ENCODE data around the gene POLR2J. TPM values are rescaled to one million over a fixed set of nuclear protein-coding genes. Genes with fewer than 3 reads are reported as not detected.
"Not testable (repeated sequence)": the region's sequence is repeated elsewhere in the genome, so short reads cannot be mapped to it uniquely, and the experiment has no call there.

The POLR2J gene
- 130 and 136 TPM in 2 replicates for polyA plus RNA-seq (2013)

DNA sequence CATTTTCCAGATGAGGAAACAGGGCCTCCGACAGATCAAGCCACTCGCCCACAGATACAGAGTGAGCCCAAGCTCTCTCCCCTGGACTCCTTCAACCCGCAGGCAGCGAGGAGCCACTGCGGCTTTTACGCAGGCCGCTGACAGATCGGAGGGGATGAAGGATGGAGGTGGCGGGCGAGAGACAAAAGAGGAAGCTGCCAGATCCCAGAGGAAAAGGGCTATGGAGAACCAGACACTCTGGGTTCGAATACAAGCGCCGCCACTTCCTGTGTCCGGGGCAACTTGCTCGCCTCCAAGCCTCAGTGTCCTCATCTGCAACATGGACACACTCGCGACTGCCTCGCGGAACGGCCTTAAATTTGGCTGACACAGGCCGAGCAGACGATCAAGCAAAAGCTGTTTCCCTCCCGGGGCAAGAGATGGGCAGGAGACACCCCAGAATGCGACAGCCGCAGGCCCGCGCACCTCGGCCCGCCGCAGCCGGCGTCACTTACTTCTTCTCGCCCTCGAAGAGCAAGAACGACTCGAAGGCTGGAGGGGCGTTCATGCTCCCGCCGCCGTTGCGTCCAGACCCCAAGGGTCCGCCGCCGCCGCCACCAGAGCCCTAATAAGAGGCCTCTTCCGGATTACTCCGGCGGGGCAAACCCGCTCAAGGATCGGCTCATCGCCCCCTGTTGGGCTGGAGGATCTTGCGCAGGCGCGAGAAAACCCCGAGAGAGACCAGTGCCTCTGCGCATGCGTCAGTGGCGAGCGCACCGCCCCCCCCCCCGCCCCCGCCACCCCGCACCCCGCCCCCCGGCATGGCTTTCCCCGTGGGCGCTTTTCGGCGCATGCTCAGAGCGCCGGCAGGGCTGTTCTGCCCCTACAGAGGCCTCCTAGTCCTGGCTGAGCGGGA is at the start of gene POLR2J:
POLR2J (minus strand) TSS at position 609 of the 895 bp plus-strand sequence; CDS start at position 547, 62 bp downstream.
- not testable (repeated sequence) for H3K27me3 ChIP-seq (ENCODE audit: insufficient read depth, low read length); H2BK12ac ChIP-seq (ENCODE audit: low read length); H2AK5ac ChIP-seq (ENCODE audit: low read length); H3K18ac ChIP-seq (ENCODE audit: low read length); H3K4me2 ChIP-seq (ENCODE audit: low read length); H3K4ac ChIP-seq (ENCODE audit: low read depth, low read length); H2AFZ ChIP-seq (ENCODE audit: insufficient read depth, low read length, poor library complexity); H3K27ac ChIP-seq (ENCODE audit: low read depth, low read length); H3K79me2 ChIP-seq (ENCODE audit: control insufficient read depth, insufficient read depth, low read length, poor library complexity); H3K36me3 ChIP-seq (ENCODE audit: control insufficient read depth in 1 of 2, insufficient read depth in 2 of 2, low read length in 2 of 2); H2BK120ac ChIP-seq (ENCODE audit: insufficient read depth, low read length, poor library complexity); H3K9ac ChIP-seq (ENCODE audit: low read length); H3K79me1 ChIP-seq (ENCODE audit: low read length); H4K91ac ChIP-seq (ENCODE audit: low read depth, low read length); H3K9me3 ChIP-seq (ENCODE audit: insufficient read depth, low read depth, low read length); H2BK5ac ChIP-seq (ENCODE audit: low read depth, low read length, poor library complexity); H3K14ac ChIP-seq (ENCODE audit: low read length); H4K12ac ChIP-seq (ENCODE audit: low read depth, low read length); H3K23ac ChIP-seq (ENCODE audit: low read length); H3K4me1 ChIP-seq (ENCODE audit: control insufficient read depth in 1 of 2, insufficient read depth in 2 of 2, low read length in 2 of 2)
- DNase-seq, result peak; percentile 56 to 84
- Histone ChIP-seq H4K8ac (ENCODE audit: low read depth, low read length) (peak within 1 kb of the TSS; percentile 77), H3K4me3 (ENCODE audit: low read depth, low read length) (peak within 1 kb of the TSS; percentile 67)
- no CpG with 5 or more reads among the region's 72 CpGs for WGBS (ENCODE audit: extremely low coverage, insufficient coverage, insufficient read length)

GRCh38 chr7:102527822-102528793 is 49.4 kb upstream of the POLR2J start:
- H3K27ac ChIP-seq (ENCODE audit: low read depth, low read length); H3K9ac ChIP-seq (ENCODE audit: low read length); H2BK120ac ChIP-seq (ENCODE audit: insufficient read depth, low read length, poor library complexity); H3K9me3 ChIP-seq (ENCODE audit: insufficient read depth, low read depth, low read length); H3K4me1 ChIP-seq (ENCODE audit: control insufficient read depth in 1 of 2, insufficient read depth in 2 of 2, low read length in 2 of 2); H4K8ac ChIP-seq (ENCODE audit: low read depth, low read length); H3K18ac ChIP-seq (ENCODE audit: low read length); H3K14ac ChIP-seq (ENCODE audit: low read length); H2BK12ac ChIP-seq (ENCODE audit: low read length); H2AFZ ChIP-seq (ENCODE audit: insufficient read depth, low read length, poor library complexity); H2AK5ac ChIP-seq (ENCODE audit: low read length); H3K79me1 ChIP-seq (ENCODE audit: low read length); DNase-seq; H3K79me2 ChIP-seq (ENCODE audit: control insufficient read depth, insufficient read depth, low read length, poor library complexity); H3K4me3 ChIP-seq (ENCODE audit: low read depth, low read length); H3K36me3 ChIP-seq (ENCODE audit: control insufficient read depth in 1 of 2, insufficient read depth in 2 of 2, low read length in 2 of 2); H2BK5ac ChIP-seq (ENCODE audit: low read depth, low read length, poor library complexity); H3K27me3 ChIP-seq (ENCODE audit: insufficient read depth, low read length); H3K4me2 ChIP-seq (ENCODE audit: low read length); H3K23ac ChIP-seq (ENCODE audit: low read length); H4K91ac ChIP-seq (ENCODE audit: low read depth, low read length); H3K4ac ChIP-seq (ENCODE audit: low read depth, low read length); H4K12ac ChIP-seq (ENCODE audit: low read depth, low read length): not testable (repeated sequence)
- no CpG with 5 or more reads among the region's 13 CpGs for WGBS (ENCODE audit: extremely low coverage, insufficient coverage, insufficient read length)

- not testable (repeated sequence) for H3K79me1 ChIP-seq (ENCODE audit: low read length); H3K9ac ChIP-seq (ENCODE audit: low read length); H3K18ac ChIP-seq (ENCODE audit: low read length); H3K79me2 ChIP-seq (ENCODE audit: control insufficient read depth, insufficient read depth, low read length, poor library complexity); H3K4me1 ChIP-seq (ENCODE audit: control insufficient read depth in 1 of 2, insufficient read depth in 2 of 2, low read length in 2 of 2); H3K14ac ChIP-seq (ENCODE audit: low read length); H3K36me3 ChIP-seq (ENCODE audit: control insufficient read depth in 1 of 2, insufficient read depth in 2 of 2, low read length in 2 of 2); H3K4me3 ChIP-seq (ENCODE audit: low read depth, low read length); H3K4ac ChIP-seq (ENCODE audit: low read depth, low read length); H3K27me3 ChIP-seq (ENCODE audit: insufficient read depth, low read length); H3K23ac ChIP-seq (ENCODE audit: low read length); H4K12ac ChIP-seq (ENCODE audit: low read depth, low read length); H3K27ac ChIP-seq (ENCODE audit: low read depth, low read length); H2BK12ac ChIP-seq (ENCODE audit: low read length); H2AFZ ChIP-seq (ENCODE audit: insufficient read depth, low read length, poor library complexity); DNase-seq; H4K8ac ChIP-seq (ENCODE audit: low read depth, low read length); H3K9me3 ChIP-seq (ENCODE audit: insufficient read depth, low read depth, low read length); H3K4me2 ChIP-seq (ENCODE audit: low read length); H4K91ac ChIP-seq (ENCODE audit: low read depth, low read length); H2BK120ac ChIP-seq (ENCODE audit: insufficient read depth, low read length, poor library complexity); H2AK5ac ChIP-seq (ENCODE audit: low read length); H2BK5ac ChIP-seq (ENCODE audit: low read depth, low read length, poor library complexity)
- no CpG with 5 or more reads among the region's 8 CpGs for WGBS (ENCODE audit: extremely low coverage, insufficient coverage, insufficient read length)
Measured at GRCh38 chr7:102527182-102527581, 48.5 kb upstream of the POLR2J start.

- not testable (repeated sequence) for H3K9ac ChIP-seq (ENCODE audit: low read length); H3K4me3 ChIP-seq (ENCODE audit: low read depth, low read length); H3K18ac ChIP-seq (ENCODE audit: low read length); H4K12ac ChIP-seq (ENCODE audit: low read depth, low read length); H2BK120ac ChIP-seq (ENCODE audit: insufficient read depth, low read length, poor library complexity); H4K8ac ChIP-seq (ENCODE audit: low read depth, low read length); H3K4ac ChIP-seq (ENCODE audit: low read depth, low read length); H3K9me3 ChIP-seq (ENCODE audit: insufficient read depth, low read depth, low read length); H2AK5ac ChIP-seq (ENCODE audit: low read length); H3K23ac ChIP-seq (ENCODE audit: low read length); H2BK5ac ChIP-seq (ENCODE audit: low read depth, low read length, poor library complexity); DNase-seq; H3K4me1 ChIP-seq (ENCODE audit: control insufficient read depth in 1 of 2, insufficient read depth in 2 of 2, low read length in 2 of 2); H3K27me3 ChIP-seq (ENCODE audit: insufficient read depth, low read length); H2AFZ ChIP-seq (ENCODE audit: insufficient read depth, low read length, poor library complexity); H2BK12ac ChIP-seq (ENCODE audit: low read length); H4K91ac ChIP-seq (ENCODE audit: low read depth, low read length); H3K4me2 ChIP-seq (ENCODE audit: low read length); H3K27ac ChIP-seq (ENCODE audit: low read depth, low read length); H3K36me3 ChIP-seq (ENCODE audit: control insufficient read depth in 1 of 2, insufficient read depth in 2 of 2, low read length in 2 of 2); H3K14ac ChIP-seq (ENCODE audit: low read length); H3K79me2 ChIP-seq (ENCODE audit: control insufficient read depth, insufficient read depth, low read length, poor library complexity); H3K79me1 ChIP-seq (ENCODE audit: low read length)
- no CpG with 5 or more reads among the region's 2 CpGs for WGBS (ENCODE audit: extremely low coverage, insufficient coverage, insufficient read length)
Measured at GRCh38 chr7:102524803-102525202, 46.1 kb upstream of the POLR2J start.
